ENCODE results near the gene CMSS1. TPM values are rescaled to one million over a fixed set of nuclear protein-coding genes. Genes with fewer than 3 reads are reported as not detected.
A peak's percentile ranks its signal among the peaks of the same experiment; 100 is the strongest.

The CMSS1 gene
- total RNA-seq, 1 donor = 8.6 TPM

DNA sequence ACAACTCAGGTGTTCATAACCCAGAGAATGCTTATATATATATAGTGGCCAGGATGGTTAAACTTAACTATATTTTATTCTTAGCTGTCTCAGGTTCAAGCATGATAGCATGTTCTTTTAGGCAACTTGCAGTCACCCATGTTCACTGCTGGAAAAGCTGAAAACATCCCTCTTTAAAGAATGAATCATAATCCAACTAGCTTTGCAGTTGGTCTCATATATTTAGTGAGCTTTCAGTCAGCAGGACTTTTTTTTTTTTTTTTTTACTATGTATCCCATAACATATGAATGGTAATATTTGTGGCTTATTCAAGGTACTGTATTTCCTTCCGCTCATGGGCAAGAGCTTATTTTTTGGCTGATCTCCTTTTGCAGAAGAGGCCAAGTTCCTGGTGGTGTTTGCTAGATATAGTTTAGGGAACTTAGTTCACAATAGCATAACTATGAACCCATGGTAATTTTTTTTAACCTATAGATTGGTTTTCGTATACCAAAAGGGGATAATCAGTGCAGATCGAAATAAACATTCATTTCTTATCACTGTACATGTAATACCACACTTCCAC lies 77.6 kb downstream of the CMSS1 start:
- no peak overlapping the region for H3K4me3 ChIP-seq (ENCODE audit: low read depth, low read length)
- no peak for DNase-seq (ENCODE audit: low read depth)
- no peak for TF ChIP-seq CTCF (IDR thresholded peaks at IDR 0.05; ENCODE audit: insufficient read depth, low read depth, low read length)

DNA sequence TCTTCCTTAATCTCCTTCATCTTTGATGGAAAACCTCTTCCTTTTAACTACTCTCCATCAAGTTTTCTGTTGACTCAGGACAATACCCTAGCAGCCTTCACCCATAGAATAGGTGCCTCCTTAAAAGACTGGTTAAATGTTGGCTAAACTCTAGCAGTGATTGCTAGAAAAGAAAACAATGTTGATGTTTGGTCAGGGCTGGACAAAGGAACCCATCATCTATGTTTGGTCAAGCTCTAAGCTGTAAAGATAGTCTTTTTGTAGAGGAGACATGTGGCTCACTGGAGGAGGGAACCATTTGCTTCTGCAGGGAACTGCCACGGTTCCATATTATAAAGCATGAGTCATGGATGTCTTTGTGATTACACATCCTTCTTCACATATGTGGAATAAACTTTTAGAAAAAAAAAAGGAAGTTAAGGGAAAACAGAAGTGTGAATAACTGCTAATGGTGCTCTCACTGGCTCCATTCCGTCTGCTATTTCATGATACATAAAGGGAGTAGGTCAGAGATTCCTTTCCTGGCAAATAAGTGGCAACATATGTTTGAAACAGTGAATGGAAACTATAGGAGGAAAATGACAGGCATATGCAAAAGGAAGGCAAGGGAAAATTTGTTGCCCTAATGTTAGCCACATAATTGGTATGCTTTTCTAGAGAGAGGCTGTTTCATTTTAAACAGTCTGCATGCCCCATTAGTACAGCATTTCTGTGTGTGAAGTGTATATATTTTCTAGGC lies 78.2 kb downstream of the CMSS1 start:
- TF ChIP-seq CTCF (IDR thresholded peaks at IDR 0.05; ENCODE audit: insufficient read depth, low read depth, low read length) = no peak
- DNase-seq (ENCODE audit: low read depth) = peak; percentile 84
- H3K4me3 ChIP-seq (ENCODE audit: low read depth, low read length) = no peak overlapping the region

GRCh38 chr3:99896482-99896881 lies 78.8 kb downstream of the CMSS1 start:
- H3K4me3 ChIP-seq (ENCODE audit: low read depth, low read length) = no peak overlapping the region
- DNase-seq (ENCODE audit: low read depth) = no peak

DNA sequence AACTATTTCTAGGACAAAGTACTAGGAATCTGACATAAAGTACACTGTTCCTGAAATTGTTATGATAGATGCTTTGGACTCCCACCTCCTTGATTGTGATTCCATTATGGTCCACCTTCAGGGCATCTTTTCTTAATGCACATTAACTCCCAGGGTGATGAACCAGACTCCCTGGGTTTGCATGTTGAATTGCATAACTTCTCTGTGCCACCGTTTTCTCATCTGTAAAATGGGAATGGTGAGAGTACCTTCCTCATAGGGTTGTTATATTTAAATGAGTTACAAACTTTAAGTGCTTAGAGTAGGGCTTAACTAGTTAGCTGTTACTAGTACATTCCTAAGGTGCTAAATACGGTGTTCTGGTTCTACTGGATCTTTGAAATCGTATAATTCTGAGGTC lies 81.9 kb downstream of the CMSS1 start:
- DNase-seq (ENCODE audit: low read depth) = no peak
- H3K4me3 ChIP-seq (ENCODE audit: low read depth, low read length) = no peak overlapping the region
- no peak for TF ChIP-seq CTCF (IDR thresholded peaks at IDR 0.05; ENCODE audit: insufficient read depth, low read depth, low read length)

More at GRCh38 chr3:99896482-99896881, 78.8 kb downstream of the CMSS1 start:
- no peak for TF ChIP-seq CTCF (IDR thresholded peaks at IDR 0.05; ENCODE audit: insufficient read depth, low read depth, low read length)

- no peak for TF ChIP-seq CTCF (IDR thresholded peaks at IDR 0.05; ENCODE audit: insufficient read depth, low read depth, low read length)
- H3K4me3 ChIP-seq (ENCODE audit: low read depth, low read length) = no peak overlapping the region
- DNase-seq (ENCODE audit: low read depth) = no peak
These were observed 82.6 kb downstream of the CMSS1 start for GRCh38 chr3:99900248-99900647.

DNA sequence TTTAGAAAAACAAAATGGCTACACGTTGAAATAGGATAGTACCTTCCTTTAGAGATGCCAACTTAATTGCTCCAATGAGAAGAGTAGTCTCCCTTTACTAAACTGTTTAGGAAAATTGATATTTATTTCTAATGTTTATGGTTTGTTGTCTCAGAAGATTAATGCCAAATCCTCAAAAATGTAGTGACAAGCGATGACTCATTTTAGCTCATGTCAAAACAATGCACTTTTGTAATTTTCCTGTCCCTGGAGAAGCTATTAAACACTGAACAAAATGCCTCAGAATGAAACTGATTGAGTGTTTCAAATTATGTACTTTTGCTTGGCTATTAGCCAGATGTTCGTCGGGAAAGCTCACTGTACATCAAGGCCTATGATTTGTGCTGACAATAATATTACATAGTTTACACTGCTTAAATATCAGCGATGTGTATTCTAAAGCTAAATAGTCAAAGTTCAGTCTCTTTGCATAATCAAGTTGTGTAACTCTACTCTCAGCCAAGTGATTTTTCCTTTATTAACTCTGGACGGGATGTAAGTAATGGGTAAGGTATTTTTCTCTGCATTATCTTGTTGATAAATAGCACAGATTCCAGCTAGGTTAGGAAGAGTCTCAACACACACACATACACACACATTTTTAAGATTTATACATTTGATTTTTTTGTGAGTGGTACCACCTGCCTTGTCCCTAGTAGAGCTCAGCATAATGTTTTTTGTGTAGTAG lies 83.7 kb downstream of the CMSS1 start:
- no peak for TF ChIP-seq CTCF (IDR thresholded peaks at IDR 0.05; ENCODE audit: insufficient read depth, low read depth, low read length)

More for the DNA sequence above, 83.7 kb downstream of the CMSS1 start:
- no peak overlapping the region for H3K4me3 ChIP-seq (ENCODE audit: low read depth, low read length)
- peak; percentile 87 for DNase-seq (ENCODE audit: low read depth)

Measured in fibroblast of villous mesenchyme (primary cell).